Gastrocnemius medialis (tissue), 4 donors: Measurements from ENCODE around the gene TSKS.

Experiments
- POLR2A ChIP-seq, 2 donors: fragments of 450-650 bp; IDR thresholded peaks; one replicate each; pipeline ENCODE4 v1.6.1; 2017; ENCODE audit warnings: antibody characterized with exemption in 2 of 2, mild to moderate bottlenecking in 2 of 2, moderate library complexity in 2 of 2
- TF ChIP-seq, protein P1 (sequence below), 5 experiments: fragments of 450-650 bp in 3 of 5; fragments of 200-600 bp in 2 of 5; sonication (generic) in 2 of 5; IDR thresholded peaks in 4 of 5; conservative IDR thresholded peaks in 1 of 5; 1 replicate in 4 of 5; 2 replicates in 1 of 5; pipeline ENCODE4 v1.5.1; 2016 to 2019; ENCODE audit warnings: antibody characterized with exemption in 5 of 5, mild to moderate bottlenecking in 3 of 5, moderate library complexity in 3 of 5

DNA sequence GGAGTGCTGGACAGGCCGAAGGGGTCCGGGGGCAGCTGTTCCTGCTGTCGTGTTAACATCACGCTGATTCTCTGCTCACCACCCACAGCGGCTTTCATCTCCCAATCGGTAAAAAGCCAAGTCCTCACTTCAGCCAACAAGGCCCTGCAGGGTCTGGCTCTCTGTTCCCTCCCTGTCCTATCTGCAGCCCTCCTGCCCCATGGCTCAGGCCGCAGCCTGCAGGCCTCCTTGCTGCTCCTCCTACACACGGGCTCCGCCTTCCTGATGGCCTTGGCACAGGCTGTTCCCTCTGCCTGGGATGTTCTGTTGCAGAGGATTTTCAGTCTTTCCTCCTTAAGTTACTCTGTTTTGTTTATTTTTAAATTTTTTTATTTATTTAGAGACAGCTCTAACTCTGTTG is 27.8 kb upstream of the TSKS start:
- TF ChIP-seq, protein P1, sequence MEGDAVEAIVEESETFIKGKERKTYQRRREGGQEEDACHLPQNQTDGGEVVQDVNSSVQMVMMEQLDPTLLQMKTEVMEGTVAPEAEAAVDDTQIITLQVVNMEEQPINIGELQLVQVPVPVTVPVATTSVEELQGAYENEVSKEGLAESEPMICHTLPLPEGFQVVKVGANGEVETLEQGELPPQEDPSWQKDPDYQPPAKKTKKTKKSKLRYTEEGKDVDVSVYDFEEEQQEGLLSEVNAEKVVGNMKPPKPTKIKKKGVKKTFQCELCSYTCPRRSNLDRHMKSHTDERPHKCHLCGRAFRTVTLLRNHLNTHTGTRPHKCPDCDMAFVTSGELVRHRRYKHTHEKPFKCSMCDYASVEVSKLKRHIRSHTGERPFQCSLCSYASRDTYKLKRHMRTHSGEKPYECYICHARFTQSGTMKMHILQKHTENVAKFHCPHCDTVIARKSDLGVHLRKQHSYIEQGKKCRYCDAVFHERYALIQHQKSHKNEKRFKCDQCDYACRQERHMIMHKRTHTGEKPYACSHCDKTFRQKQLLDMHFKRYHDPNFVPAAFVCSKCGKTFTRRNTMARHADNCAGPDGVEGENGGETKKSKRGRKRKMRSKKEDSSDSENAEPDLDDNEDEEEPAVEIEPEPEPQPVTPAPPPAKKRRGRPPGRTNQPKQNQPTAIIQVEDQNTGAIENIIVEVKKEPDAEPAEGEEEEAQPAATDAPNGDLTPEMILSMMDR (IDR thresholded peaks at IDR 0.05 in 4 of 5, conservative IDR thresholded peaks at IDR 0.05 in 1 of 5): no peak
- no peak for TF ChIP-seq POLR2A (IDR thresholded peaks at IDR 0.05)
